WERI-Rb-1 (cell line): ENCODE results near the gene CCDC112.

ENCODE experiments used
- DNase-seq: peaks from one replicate; pipeline ENCODE4 v3.0.0-alpha.2; 2020
- H3K27ac ChIP-seq: fragments of 250-450 bp; sonication (Bioruptor Pico); 2 replicates; pipeline ENCODE4 v1.5.1; 2020; ENCODE audit warnings: mild to moderate bottlenecking, moderate library complexity
- H3K27me3 ChIP-seq: fragments of 250-450 bp; sonication (Bioruptor Pico); 2 replicates; pipeline ENCODE4 v1.5.1; 2021; ENCODE audit warnings: mild to moderate bottlenecking, low read depth, moderate library complexity; ENCODE audit not compliant: insufficient read depth, severe bottlenecking
- H3K36me3 ChIP-seq: fragments of 250-450 bp; sonication (Bioruptor Pico); 2 replicates; pipeline ENCODE4 v1.5.1; 2020; ENCODE audit warnings: mild to moderate bottlenecking, moderate library complexity
- H3K4me3 ChIP-seq: 2 replicates; pipeline ENCODE4 v1.5.1; 2011; ENCODE audit warnings: low read depth, mild to moderate bottlenecking, control low read depth, low read length
- H3K9me3 ChIP-seq: fragments of 250-450 bp; sonication (Bioruptor Pico); 2 replicates; pipeline ENCODE4 v1.5.1; 2021; ENCODE audit warnings: mild to moderate bottlenecking, moderate library complexity; ENCODE audit not compliant: severe bottlenecking
- TF ChIP-seq, protein P1 (sequence below): IDR thresholded peaks from 2 replicates; pipeline ENCODE4 v1.5.1; 2011; ENCODE audit warnings: low read depth, mild to moderate bottlenecking, control low read depth, inconsistent platforms, low read length

CCDC112 gene

DNA sequence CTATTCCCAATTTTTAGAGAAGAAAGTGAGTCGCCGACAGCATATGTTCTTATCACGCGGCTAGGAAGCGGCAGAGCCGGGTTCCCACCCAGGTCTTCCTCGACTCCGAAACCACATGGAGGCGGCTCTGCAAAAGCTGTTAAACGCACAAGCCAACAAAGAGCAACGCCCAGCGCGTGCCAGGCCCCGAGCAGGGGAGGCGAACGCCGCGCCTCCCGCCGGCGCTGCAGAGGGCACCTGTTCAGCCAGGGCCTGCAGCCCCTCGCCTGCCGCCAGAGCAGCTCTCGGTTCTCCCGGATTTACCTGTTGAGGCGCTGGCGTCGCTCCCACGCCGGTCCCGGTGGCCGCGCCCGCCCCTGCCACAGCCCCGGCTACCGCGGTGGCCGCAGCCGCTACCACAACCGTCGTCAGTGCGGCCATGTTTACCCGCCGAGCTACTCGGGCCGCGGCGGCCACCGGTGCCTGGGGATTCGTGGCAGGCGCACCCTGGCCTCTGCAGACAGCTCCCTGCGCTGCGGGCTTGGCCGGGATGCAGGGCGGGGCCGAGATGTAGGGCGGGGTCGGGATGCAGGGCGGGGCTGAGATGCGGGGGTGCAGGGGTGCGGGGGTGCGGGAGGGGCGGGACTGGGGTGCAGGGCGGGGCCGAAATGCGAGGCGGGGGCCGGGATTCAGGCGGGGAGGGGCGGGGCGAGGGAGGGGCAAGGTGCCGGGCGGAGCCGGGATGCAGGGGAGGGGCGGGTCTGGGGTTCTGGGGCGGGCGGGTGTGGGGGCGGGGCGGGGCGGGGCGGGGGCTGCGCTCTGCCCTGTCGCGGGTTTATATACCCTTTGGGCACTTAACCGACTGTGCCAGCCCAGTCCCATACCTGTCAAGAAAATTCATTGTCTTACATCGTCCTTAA, at the start of gene CCDC112:
TSS of gene CCDC112 (minus strand) at position 531 of the 899 bp plus-strand sequence. CDS start at position 420, 111 bp downstream.
- TF ChIP-seq, protein P1, sequence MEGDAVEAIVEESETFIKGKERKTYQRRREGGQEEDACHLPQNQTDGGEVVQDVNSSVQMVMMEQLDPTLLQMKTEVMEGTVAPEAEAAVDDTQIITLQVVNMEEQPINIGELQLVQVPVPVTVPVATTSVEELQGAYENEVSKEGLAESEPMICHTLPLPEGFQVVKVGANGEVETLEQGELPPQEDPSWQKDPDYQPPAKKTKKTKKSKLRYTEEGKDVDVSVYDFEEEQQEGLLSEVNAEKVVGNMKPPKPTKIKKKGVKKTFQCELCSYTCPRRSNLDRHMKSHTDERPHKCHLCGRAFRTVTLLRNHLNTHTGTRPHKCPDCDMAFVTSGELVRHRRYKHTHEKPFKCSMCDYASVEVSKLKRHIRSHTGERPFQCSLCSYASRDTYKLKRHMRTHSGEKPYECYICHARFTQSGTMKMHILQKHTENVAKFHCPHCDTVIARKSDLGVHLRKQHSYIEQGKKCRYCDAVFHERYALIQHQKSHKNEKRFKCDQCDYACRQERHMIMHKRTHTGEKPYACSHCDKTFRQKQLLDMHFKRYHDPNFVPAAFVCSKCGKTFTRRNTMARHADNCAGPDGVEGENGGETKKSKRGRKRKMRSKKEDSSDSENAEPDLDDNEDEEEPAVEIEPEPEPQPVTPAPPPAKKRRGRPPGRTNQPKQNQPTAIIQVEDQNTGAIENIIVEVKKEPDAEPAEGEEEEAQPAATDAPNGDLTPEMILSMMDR, result 0 out of 2 replicates have a peak, but pooled peaks have one; percentile 5
- H3K4me3 ChIP-seq, result peak within 1 kb of the TSS; percentile 77
- H3K36me3 ChIP-seq, result no peaks in the 10 kb centered on the region
- peak; percentile 85 for DNase-seq
- H3K27me3 ChIP-seq, result no peaks in the 10 kb centered on the region
- H3K9me3 ChIP-seq, result no peaks in the 10 kb centered on the region
- H3K27ac ChIP-seq, result peak within 1 kb of the TSS; percentile 48

- H3K36me3 ChIP-seq, result no peaks in the 10 kb centered on the region
- H3K9me3 ChIP-seq, result no peaks in the 10 kb centered on the region
- TF ChIP-seq, protein P1, result no peak
- H3K27ac ChIP-seq, result no peak overlapping the region
- DNase-seq, result no peak
- no peak overlapping the region for H3K4me3 ChIP-seq
- H3K27me3 ChIP-seq, result no peaks in the 10 kb centered on the region
Observed at GRCh38 chr5:115345344-115345743, 48.9 kb upstream of the CCDC112 start.

DNA sequence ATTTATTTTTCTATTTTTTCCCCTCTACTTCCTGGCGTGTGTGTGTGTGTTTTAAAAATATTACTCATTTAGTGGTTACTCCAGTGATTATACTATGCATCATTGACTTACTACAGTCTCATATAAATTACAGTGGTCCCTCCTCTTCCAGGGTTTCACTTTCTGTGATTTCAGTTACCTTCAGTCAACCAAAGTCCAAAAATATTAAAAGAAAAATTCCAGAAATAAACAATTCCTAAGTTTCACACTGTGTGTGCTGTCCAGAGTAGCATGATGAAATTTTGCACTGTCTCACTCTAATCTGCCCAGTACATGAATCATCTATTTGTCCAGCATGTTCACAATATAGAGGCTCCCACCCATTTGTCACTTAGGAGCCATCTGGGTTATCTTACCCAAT, 47.4 kb upstream of the CCDC112 start:
- TF ChIP-seq, protein P1, result no peak
- no peaks in the 10 kb centered on the region for H3K27me3 ChIP-seq
- DNase-seq, result no peak
- no peak overlapping the region for H3K4me3 ChIP-seq
- no peak overlapping the region for H3K27ac ChIP-seq
- no peaks in the 10 kb centered on the region for H3K36me3 ChIP-seq
- no peaks in the 10 kb centered on the region for H3K9me3 ChIP-seq

DNA sequence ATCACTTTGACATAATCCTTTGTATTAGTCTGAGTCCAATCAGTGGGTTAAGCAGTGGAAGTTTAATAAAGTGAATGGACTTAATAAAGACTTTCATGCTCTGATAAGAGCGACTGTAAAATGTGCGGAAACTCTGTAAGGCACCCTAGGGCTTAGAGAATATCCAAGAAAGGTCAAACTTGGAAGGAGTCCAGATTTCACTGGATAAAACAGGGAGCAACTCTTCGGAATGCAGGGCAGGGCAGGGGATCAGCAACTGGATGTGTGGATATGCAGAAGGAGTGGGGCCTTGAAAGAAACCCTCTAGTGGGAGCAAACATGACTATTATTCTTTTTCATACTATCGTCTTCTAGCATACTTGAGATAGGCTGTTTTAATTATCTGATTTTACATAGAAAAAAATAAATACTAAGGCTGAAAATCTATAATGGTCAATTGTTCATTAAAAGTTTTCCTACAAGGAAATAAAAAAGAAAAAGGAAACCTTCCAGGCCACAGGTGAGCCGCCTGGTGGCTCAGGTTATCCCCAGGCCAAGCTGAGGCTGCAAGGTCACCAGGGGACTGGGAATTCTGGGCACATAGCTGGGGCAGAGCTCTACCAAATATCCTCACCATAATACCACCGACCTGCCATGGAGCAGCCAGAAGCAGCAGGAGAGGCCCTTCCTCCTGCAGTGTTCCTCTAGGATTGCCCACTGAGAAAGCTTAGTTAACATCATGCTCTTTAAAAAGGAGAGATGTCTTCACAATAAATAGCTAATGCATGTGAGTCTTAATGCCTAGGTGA, 46.3 kb upstream of the CCDC112 start:
- no peaks in the 10 kb centered on the region for H3K9me3 ChIP-seq
- no peak for DNase-seq

GRCh38 chr5:115341745-115342144, 45.3 kb upstream of the CCDC112 start:
- TF ChIP-seq, protein P1, result no peak
- Histone ChIP-seq H3K4me3 (no peak overlapping the region), H3K27me3 (no peaks in the 10 kb centered on the region), H3K36me3 (no peaks in the 10 kb centered on the region), H3K9me3 (no peaks in the 10 kb centered on the region), H3K27ac (no peak overlapping the region)
- DNase-seq, result no peak

More for the DNA sequence above, 46.3 kb upstream of the CCDC112 start:
- no peak overlapping the region for H3K4me3 ChIP-seq
- H3K27ac ChIP-seq, result no peak overlapping the region
- H3K27me3 ChIP-seq, result no peaks in the 10 kb centered on the region
- no peaks in the 10 kb centered on the region for H3K36me3 ChIP-seq
- TF ChIP-seq, protein P1, result no peak
